B cell (primary cell): ENCODE measurements around the gene TAX1BP1. TPM values are rescaled to one million over a fixed set of nuclear protein-coding genes. Genes with fewer than 3 reads are reported as not detected.

Experiments used
- ATAC-seq: fragments of 200-7000 bp; cut with Tn5 transposase; one replicate; pipeline ENCODE4 v1.10.0; 2021; ENCODE audit warnings: low read depth, mild to moderate bottlenecking, moderate number of reproducible peaks, moderate library complexity
- CTCF ChIA-PET: fragments of 350-600 bp; sonication (Branson Sonifier 250); formaldehyde crosslinking; loops from one replicate; lab custom pipeline; 2021; ENCODE audit warnings: antibody characterized with exemption, inconsistent platforms; lab: Charles Lee
- POLR2A ChIA-PET: fragments of 350-600 bp; sonication (Branson Sonifier 250); formaldehyde crosslinking; loops from one replicate; lab custom pipeline; 2021; ENCODE audit warnings: antibody characterized with exemption; lab: Charles Lee
- DNase-seq: peaks from one replicate; pipeline ENCODE4 v3.0.0; 2013
- H2AFZ ChIP-seq: 2 replicates; pipeline ENCODE4 v1.6.1; 2012; ENCODE audit warnings: mild to moderate bottlenecking, low read depth, low read length; ENCODE audit not compliant: insufficient read depth, poor library complexity, severe bottlenecking
- H3K27ac ChIP-seq, 2 donors: 1 replicate in 1 of 2; 2 replicates in 1 of 2; pipeline ENCODE4 v1.5.1; 2012 to 2013; ENCODE audit warnings: low read length in 2 of 2, mild to moderate bottlenecking in 2 of 2, moderate library complexity in 1 of 2
- H3K27me3 ChIP-seq, 4 experiments: fragments of 200-600 bp in 1 of 4; sonication (generic) in 1 of 4; replicated peaks in 1 of 4; 1 replicate in 2 of 4; 2 replicates in 2 of 4; pipeline versions ENCODE4 v1.6.1 to v1.7.0; 2013 to 2016; ENCODE audit warnings: low read length in 3 of 4, mild to moderate bottlenecking in 2 of 4, mixed read lengths in 1 of 4, moderate library complexity in 1 of 4; ENCODE audit not compliant: insufficient read depth in 4 of 4, control insufficient read depth in 3 of 4; ENCODE audit errors: control extremely low read depth in 1 of 4
- H3K36me3 ChIP-seq, 2 experiments: replicated peaks in 1 of 2; 1 replicate in 1 of 2; 2 replicates in 1 of 2; pipeline versions ENCODE4 v1.6.1 to v1.7.1; 2013; ENCODE audit warnings: low read length in 1 of 2; ENCODE audit not compliant: insufficient read depth in 2 of 2, control insufficient read depth in 1 of 2; ENCODE audit errors: control extremely low read depth in 1 of 2, extremely low read depth in 1 of 2
- H3K4me1 ChIP-seq, 2 donors: fragments of 200-600 bp in 1 of 2; sonication (generic) in 1 of 2; 1 replicate in 1 of 2; 2 replicates in 1 of 2; pipeline versions ENCODE4 v1.5.1 to v1.6.1; 2013 to 2017; ENCODE audit warnings: low read length in 2 of 2; ENCODE audit not compliant: control insufficient read depth in 2 of 2, insufficient read depth in 2 of 2
- H3K4me2 ChIP-seq: replicated peaks from 2 replicates; pipeline ENCODE3; 2012; ENCODE audit warnings: mild to moderate bottlenecking, low read depth, low read length; ENCODE audit not compliant: poor library complexity, severe bottlenecking
- H3K4me3 ChIP-seq, 5 experiments: fragments of 200-600 bp in 1 of 5; sonication (generic) in 1 of 5; 1 replicate in 3 of 5; 2 replicates in 2 of 5; pipeline versions ENCODE4 v1.5.1 to v1.7.0; 2011 to 2016; ENCODE audit warnings: low read length in 4 of 5, mild to moderate bottlenecking in 4 of 5, low read depth in 2 of 5, control low read depth in 1 of 5, moderate library complexity in 1 of 5; ENCODE audit not compliant: insufficient read depth in 1 of 5; ENCODE audit errors: control extremely low read depth in 1 of 5, extremely low read depth in 1 of 5
- H3K79me2 ChIP-seq: fragments of 200-600 bp; sonication (generic); one replicate; pipeline ENCODE4 v1.6.0; 2016; ENCODE audit warnings: low read length; ENCODE audit not compliant: control insufficient read depth, insufficient read depth
- H3K9ac ChIP-seq: fragments of 200-600 bp; sonication (generic); 2 replicates; pipeline ENCODE4 v1.6.1; 2017; ENCODE audit warnings: mild to moderate bottlenecking, low read length, moderate library complexity
- H3K9me3 ChIP-seq, 3 donors: one replicate each; pipeline versions ENCODE4 v1.6.1 to v1.7.1; 2013; ENCODE audit warnings: low read length in 2 of 3; ENCODE audit not compliant: control insufficient read depth in 2 of 3, insufficient read depth in 1 of 3; ENCODE audit errors: control extremely low read depth in 1 of 3
- H4K20me1 ChIP-seq: 2 replicates; pipeline ENCODE4 v1.6.0; 2012; ENCODE audit warnings: mild to moderate bottlenecking, low read length; ENCODE audit not compliant: insufficient read depth, control insufficient read depth, poor library complexity, severe bottlenecking
- H3K27ac Mint-ChIP-seq: one replicate; pipeline ENCODE4 v1.8.0; 2021; ENCODE audit warnings: mixed read lengths
- H3K27me3 Mint-ChIP-seq: one replicate; pipeline ENCODE4 v1.8.0; 2021; ENCODE audit warnings: mixed read lengths
- H3K4me1 Mint-ChIP-seq: one replicate; pipeline ENCODE4 v1.8.0; 2021; ENCODE audit warnings: mixed read lengths
- H3K4me3 Mint-ChIP-seq: one replicate; pipeline ENCODE4 v1.8.0; 2021; ENCODE audit warnings: mixed read lengths
- H3K9me3 Mint-ChIP-seq: one replicate; pipeline ENCODE4 v1.8.0; 2022; ENCODE audit warnings: mixed read lengths; ENCODE audit not compliant: insufficient read depth
- EZH2 ChIP-seq: IDR thresholded peaks from 2 replicates; pipeline ENCODE4 v1.6.1; 2012; ENCODE audit warnings: borderline replicate concordance, low read depth, mild to moderate bottlenecking, moderate library complexity, low read length; ENCODE audit not compliant: insufficient read depth, poor library complexity, severe bottlenecking
- WGBS: methylation state at CpG from one replicate; pipeline ENCODE4 v1.1.5; 2013; ENCODE audit warnings: missing lambda C conversion rate; ENCODE audit not compliant: insufficient coverage; 5-methylcytosine and 5-hydroxymethylcytosine counted together
- intact Hi-C: fragments of 100-400 bp; cut with micrococcal nuclease; formaldehyde crosslinking; loops from one replicate; pipeline ENCODE4 v1.10.0; 2022
- polyA plus RNA-seq: library from polyadenylated mRNA; depleted of rRNA; stranded (reverse); fragments of >200 nt; gene quantifications from 2 replicates; pipeline ENCODE4 v1.2.3, GENCODE V29; 2012
- total RNA-seq, 2 donors: library from RNA; stranded (reverse); fragments of 120-200 nt in 1 of 2; gene quantifications; 1 replicate in 1 of 2; 2 replicates in 1 of 2; pipeline versions ENCODE4 v1.2.3 to v1.2.4, GENCODE V29; 2013 to 2022
- TF ChIP-seq, protein P1 (sequence below): fragments of 200-600 bp; IDR thresholded peaks from one replicate; pipeline ENCODE4 v1.8.0; 2022; ENCODE audit warnings: antibody characterized with exemption, mild to moderate bottlenecking

TAX1BP1 gene
- total and polyA plus RNA-seq, 2 donors (not counting 1 experiment from before 2014, with no cell fraction given), result 43.1 to 104 TPM

GRCh38 chr7:27873981-27874957, 134.3 kb downstream of the TAX1BP1 start:
- intact Hi-C loops, result no loop called here
- H3K4me2 ChIP-seq, result no peak overlapping the region
- no peaks in the 10 kb centered on the region for H3K9me3 Mint-ChIP-seq
- H3K27ac ChIP-seq, result no peak overlapping the region
- no peak overlapping the region for H3K27ac Mint-ChIP-seq
- peaks cover 0 to 21% of the 10 kb centered on the region in 2 experiments for H3K36me3 ChIP-seq
- peaks cover 4% of the 10 kb centered on the region for H3K4me1 Mint-ChIP-seq
- ChIA-PET POLR2A (no interaction called here), CTCF (no interaction called here)
- no peaks in the 10 kb centered on the region for H3K4me1 ChIP-seq
- peaks cover 71% of the 10 kb centered on the region for H4K20me1 ChIP-seq
- no peak overlapping the region for H3K4me3 Mint-ChIP-seq
- H3K79me2 ChIP-seq, result peaks cover 21% of the 10 kb centered on the region
- no peak overlapping the region for H2AFZ ChIP-seq
- 81% methylated on average over 12 of the region's 13 CpGs for WGBS
- H3K27me3 Mint-ChIP-seq, result no peaks in the 10 kb centered on the region
- no peaks in the 10 kb centered on the region for H3K27me3 ChIP-seq
- no peaks in the 10 kb centered on the region for H3K9me3 ChIP-seq
- no peak overlapping the region for H3K4me3 ChIP-seq
- ATAC-seq (no peak), DNase-seq (no peak)
- no peak overlapping the region for H3K9ac ChIP-seq
- no peak for TF ChIP-seq EZH2
- TF ChIP-seq, protein P1, sequence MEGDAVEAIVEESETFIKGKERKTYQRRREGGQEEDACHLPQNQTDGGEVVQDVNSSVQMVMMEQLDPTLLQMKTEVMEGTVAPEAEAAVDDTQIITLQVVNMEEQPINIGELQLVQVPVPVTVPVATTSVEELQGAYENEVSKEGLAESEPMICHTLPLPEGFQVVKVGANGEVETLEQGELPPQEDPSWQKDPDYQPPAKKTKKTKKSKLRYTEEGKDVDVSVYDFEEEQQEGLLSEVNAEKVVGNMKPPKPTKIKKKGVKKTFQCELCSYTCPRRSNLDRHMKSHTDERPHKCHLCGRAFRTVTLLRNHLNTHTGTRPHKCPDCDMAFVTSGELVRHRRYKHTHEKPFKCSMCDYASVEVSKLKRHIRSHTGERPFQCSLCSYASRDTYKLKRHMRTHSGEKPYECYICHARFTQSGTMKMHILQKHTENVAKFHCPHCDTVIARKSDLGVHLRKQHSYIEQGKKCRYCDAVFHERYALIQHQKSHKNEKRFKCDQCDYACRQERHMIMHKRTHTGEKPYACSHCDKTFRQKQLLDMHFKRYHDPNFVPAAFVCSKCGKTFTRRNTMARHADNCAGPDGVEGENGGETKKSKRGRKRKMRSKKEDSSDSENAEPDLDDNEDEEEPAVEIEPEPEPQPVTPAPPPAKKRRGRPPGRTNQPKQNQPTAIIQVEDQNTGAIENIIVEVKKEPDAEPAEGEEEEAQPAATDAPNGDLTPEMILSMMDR, result no peak

DNA sequence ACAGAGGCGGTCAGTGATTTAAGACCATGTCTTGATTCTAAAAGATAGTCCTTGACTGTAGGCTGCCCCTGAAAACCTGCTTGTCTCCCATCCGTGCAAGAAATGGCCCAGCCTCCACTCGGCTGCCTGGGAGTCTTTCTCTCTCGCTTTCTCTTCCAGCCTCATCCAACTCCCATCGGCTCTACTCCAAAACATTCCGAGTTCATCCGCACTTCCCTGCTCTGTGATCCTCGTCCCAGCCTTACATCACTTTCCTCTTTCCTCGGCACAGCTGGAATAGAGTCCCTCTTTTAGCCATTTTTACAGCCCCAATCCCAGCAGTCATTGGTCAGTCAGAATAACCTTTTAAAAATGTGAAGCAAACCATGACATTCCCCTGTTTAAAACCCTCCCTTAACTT, 135.1 kb downstream of the TAX1BP1 start:
- Histone ChIP-seq H2AFZ (no peak overlapping the region), H3K36me3 (peaks cover 0 to 17% of the 10 kb centered on the region in 2 experiments), H3K27ac (no peak overlapping the region), H3K4me3 (no peak overlapping the region), H3K79me2 (peaks cover 16% of the 10 kb centered on the region), H4K20me1 (peaks cover 67% of the 10 kb centered on the region), H3K9ac (no peak overlapping the region), H3K9me3 (no peaks in the 10 kb centered on the region), H3K4me1 (no peaks in the 10 kb centered on the region), H3K4me2 (no peak overlapping the region), H3K27me3 (no peaks in the 10 kb centered on the region)
- POLR2A ChIA-PET, result no interaction called here
- CTCF ChIA-PET, result no interaction called here
- no peak for DNase-seq
- H3K27ac Mint-ChIP-seq, result no peak overlapping the region
- H3K27me3 Mint-ChIP-seq, result no peaks in the 10 kb centered on the region
- peaks cover 4% of the 10 kb centered on the region for H3K4me1 Mint-ChIP-seq
- intact Hi-C loops, result no loop called here
- TF ChIP-seq EZH2, result no peak
- TF ChIP-seq, protein P1, result no peak
- no peak overlapping the region for H3K4me3 Mint-ChIP-seq
- WGBS, result over 99% methylated on average over 9 of the region's 9 CpGs
- H3K9me3 Mint-ChIP-seq, result no peaks in the 10 kb centered on the region
- no peak for ATAC-seq
